Suprapubic skin (tissue), 3 donors: ENCODE measurements around the gene CABLES1.

Source experiments
- POLR2A ChIP-seq, 2 donors: fragments of 450-650 bp; IDR thresholded peaks; one replicate each; pipeline ENCODE4 v1.6.1; 2017; ENCODE audit warnings: antibody characterized with exemption in 2 of 2, mild to moderate bottlenecking in 2 of 2, moderate library complexity in 2 of 2
- TF ChIP-seq, protein P1 (sequence below), 2 donors: fragments of 200-600 bp in 1 of 2; fragments of 450-650 bp in 1 of 2; sonication (generic) in 1 of 2; IDR thresholded peaks; one replicate each; pipeline ENCODE4 v1.5.1; 2016 to 2019; ENCODE audit warnings: antibody characterized with exemption in 2 of 2, mild to moderate bottlenecking in 1 of 2, moderate library complexity in 1 of 2

DNA sequence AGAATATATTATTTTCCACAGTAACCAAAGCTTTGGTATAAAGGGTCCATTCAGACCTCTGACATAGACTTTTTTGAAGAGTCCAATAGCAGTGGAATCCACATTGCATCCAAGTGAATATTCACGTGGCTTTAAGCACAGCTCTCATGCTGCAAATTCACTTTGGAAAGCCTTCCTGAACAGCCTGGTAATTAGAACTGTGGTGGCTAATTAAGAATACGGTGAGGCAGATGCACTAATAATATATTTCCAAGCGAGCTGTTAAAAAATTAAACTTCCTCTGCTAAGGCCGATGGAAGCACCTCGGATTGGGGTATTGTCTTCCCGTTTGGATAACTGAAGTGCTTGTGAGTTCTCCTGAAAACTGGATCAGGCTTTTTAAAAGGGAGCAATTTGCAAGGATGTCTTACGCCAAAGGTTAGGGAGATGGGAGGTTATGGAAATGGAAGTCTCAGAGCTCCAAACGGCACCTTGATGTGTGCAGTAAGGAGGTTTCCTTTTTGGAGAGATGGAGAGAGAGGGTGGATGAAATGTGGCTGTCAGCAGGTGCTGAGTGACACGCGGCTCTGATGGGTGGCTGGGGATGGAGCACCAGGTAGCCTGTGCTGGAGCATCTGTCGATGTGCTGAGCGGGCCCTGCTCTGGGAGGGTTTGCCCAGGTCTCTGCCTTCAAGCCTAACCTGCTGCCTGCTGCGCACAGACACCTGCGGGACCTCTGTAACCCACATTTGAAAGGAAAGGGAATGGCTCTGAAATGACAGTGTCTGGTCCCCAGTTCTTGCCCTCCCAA is 37.5 kb downstream of the CABLES1 start:
- TF ChIP-seq, protein P1, sequence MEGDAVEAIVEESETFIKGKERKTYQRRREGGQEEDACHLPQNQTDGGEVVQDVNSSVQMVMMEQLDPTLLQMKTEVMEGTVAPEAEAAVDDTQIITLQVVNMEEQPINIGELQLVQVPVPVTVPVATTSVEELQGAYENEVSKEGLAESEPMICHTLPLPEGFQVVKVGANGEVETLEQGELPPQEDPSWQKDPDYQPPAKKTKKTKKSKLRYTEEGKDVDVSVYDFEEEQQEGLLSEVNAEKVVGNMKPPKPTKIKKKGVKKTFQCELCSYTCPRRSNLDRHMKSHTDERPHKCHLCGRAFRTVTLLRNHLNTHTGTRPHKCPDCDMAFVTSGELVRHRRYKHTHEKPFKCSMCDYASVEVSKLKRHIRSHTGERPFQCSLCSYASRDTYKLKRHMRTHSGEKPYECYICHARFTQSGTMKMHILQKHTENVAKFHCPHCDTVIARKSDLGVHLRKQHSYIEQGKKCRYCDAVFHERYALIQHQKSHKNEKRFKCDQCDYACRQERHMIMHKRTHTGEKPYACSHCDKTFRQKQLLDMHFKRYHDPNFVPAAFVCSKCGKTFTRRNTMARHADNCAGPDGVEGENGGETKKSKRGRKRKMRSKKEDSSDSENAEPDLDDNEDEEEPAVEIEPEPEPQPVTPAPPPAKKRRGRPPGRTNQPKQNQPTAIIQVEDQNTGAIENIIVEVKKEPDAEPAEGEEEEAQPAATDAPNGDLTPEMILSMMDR (IDR thresholded peaks at IDR 0.05) = no peak
- no peak for TF ChIP-seq POLR2A (IDR thresholded peaks at IDR 0.05)
